Peyer's patch (tissue), 4 donors: ENCODE data around the gene TIFAB. TPM values are rescaled to one million over a fixed set of nuclear protein-coding genes. Genes with fewer than 3 reads are reported as not detected.

Experiments
- DNase-seq, 3 donors: peaks; one replicate each; pipeline ENCODE4 v3.0.0-alpha.2; 2017 to 2019
- H3K27ac ChIP-seq, 4 donors: fragments of 200-600 bp; sonication (generic); one replicate each; pipeline ENCODE4 v1.5.1; 2016 to 2019
- H3K27me3 ChIP-seq, 2 donors: fragments of 200-600 bp; sonication (generic); one replicate each; pipeline ENCODE4 v1.5.1; 2019
- H3K36me3 ChIP-seq, 3 donors: fragments of 200-600 bp; sonication (generic); one replicate each; pipeline ENCODE4 v1.5.1; 2016 to 2019
- H3K4me1 ChIP-seq, 4 donors: fragments of 200-600 bp; sonication (generic); one replicate each; pipeline ENCODE4 v1.5.1; 2016 to 2019
- H3K4me3 ChIP-seq, 4 donors: fragments of 200-600 bp; sonication (generic); 1 replicate in 3 of 4; 2 replicates in 1 of 4; pipeline ENCODE4 v1.5.1; 2016 to 2019; ENCODE audit warnings: mild to moderate bottlenecking in 1 of 4
- H3K9me3 ChIP-seq, 4 donors: fragments of 200-600 bp; sonication (generic); one replicate each; pipeline ENCODE4 v1.5.1; 2016 to 2019; ENCODE audit warnings: mild to moderate bottlenecking in 1 of 4
- POLR2A ChIP-seq, 2 donors: fragments of 450-650 bp; IDR thresholded peaks; one replicate each; pipeline ENCODE4 v1.5.1; 2017; ENCODE audit warnings: antibody characterized with exemption in 2 of 2, mild to moderate bottlenecking in 2 of 2, moderate library complexity in 2 of 2
- total RNA-seq, 4 donors: library from RNA; depleted of rRNA; stranded (reverse); fragments of >200 nt; gene quantifications; one replicate each; pipeline ENCODE4 v1.1.0, GENCODE V29; 2016
- TF ChIP-seq, protein P1 (sequence below), 6 experiments: fragments of 450-650 bp in 4 of 6; fragments of 200-600 bp in 2 of 6; sonication (generic) in 1 of 6; IDR thresholded peaks; one replicate each; pipeline ENCODE4 v1.5.1; 2017 to 2019; ENCODE audit warnings: antibody characterized with exemption in 6 of 6, mild to moderate bottlenecking in 3 of 6, moderate library complexity in 1 of 6

The TIFAB gene
- total RNA-seq, 4 donors from 2014 or later = 0.83 TPM; not detected in 3

- no peak for TF ChIP-seq POLR2A (IDR thresholded peaks at IDR 0.05)
- TF ChIP-seq, protein P1, sequence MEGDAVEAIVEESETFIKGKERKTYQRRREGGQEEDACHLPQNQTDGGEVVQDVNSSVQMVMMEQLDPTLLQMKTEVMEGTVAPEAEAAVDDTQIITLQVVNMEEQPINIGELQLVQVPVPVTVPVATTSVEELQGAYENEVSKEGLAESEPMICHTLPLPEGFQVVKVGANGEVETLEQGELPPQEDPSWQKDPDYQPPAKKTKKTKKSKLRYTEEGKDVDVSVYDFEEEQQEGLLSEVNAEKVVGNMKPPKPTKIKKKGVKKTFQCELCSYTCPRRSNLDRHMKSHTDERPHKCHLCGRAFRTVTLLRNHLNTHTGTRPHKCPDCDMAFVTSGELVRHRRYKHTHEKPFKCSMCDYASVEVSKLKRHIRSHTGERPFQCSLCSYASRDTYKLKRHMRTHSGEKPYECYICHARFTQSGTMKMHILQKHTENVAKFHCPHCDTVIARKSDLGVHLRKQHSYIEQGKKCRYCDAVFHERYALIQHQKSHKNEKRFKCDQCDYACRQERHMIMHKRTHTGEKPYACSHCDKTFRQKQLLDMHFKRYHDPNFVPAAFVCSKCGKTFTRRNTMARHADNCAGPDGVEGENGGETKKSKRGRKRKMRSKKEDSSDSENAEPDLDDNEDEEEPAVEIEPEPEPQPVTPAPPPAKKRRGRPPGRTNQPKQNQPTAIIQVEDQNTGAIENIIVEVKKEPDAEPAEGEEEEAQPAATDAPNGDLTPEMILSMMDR (IDR thresholded peaks at IDR 0.05) = no peak
- H3K27me3 ChIP-seq = no peaks in the 10 kb centered on the region
- H3K27ac ChIP-seq = no peak overlapping the region
- H3K36me3 ChIP-seq = no peaks in the 10 kb centered on the region
- no peak overlapping the region for H3K4me3 ChIP-seq
- peaks cover 0 to 20% (median 0%) of the 10 kb centered on the region in 4 donors for H3K4me1 ChIP-seq
- no peaks in the 10 kb centered on the region for H3K9me3 ChIP-seq
- DNase-seq = peak in 1 of 3 donors; percentile 22
These were observed 11.2 kb downstream of the TIFAB start for GRCh38 chr5:135440916-135441315.

GRCh38 chr5:135439231-135440205 lies 12.6 kb downstream of the TIFAB start:
- H3K27me3 ChIP-seq = no peaks in the 10 kb centered on the region
- H3K36me3 ChIP-seq = no peaks in the 10 kb centered on the region
- H3K9me3 ChIP-seq = no peaks in the 10 kb centered on the region
- peaks cover 0 to 20% (median 0%) of the 10 kb centered on the region in 4 donors for H3K4me1 ChIP-seq
- no peak for TF ChIP-seq POLR2A (IDR thresholded peaks at IDR 0.05)
- TF ChIP-seq, protein P1 (IDR thresholded peaks at IDR 0.05) = no peak
- peak in 1 of 3 donors; percentile 31 for DNase-seq
- no peak overlapping the region for H3K4me3 ChIP-seq
- no peak overlapping the region for H3K27ac ChIP-seq

DNA sequence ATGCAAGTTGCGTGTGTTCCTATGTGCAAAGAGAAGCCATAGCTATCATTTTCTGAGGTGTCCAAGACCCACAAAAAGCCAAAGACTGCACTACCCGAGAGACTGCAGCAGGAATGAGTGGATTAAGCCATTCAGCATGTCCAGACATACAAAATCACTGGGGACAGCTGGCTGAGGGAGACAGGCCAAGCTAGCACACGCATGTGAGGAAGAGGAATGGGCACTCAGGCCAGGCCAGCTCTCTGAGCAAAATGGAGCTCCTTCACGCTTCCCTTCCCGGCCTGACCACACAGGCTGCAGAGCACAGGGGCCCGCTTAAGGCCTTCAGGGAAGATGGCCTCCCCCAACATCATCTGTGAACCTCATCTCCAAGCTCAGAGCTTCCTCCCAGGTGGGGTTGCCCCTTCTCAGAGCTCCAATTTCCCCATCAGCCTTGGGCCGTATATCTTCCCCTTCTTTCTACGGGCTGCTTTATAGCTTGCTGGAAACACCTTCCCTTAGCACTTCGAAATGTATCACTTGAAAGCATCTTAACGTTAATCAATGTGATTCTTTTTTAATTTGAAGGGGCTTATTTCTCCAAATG lies 13.4 kb downstream of the TIFAB start:
- Histone ChIP-seq H3K27ac (no peak overlapping the region), H3K9me3 (no peaks in the 10 kb centered on the region), H3K27me3 (no peaks in the 10 kb centered on the region), H3K4me3 (no peak overlapping the region), H3K36me3 (no peaks in the 10 kb centered on the region), H3K4me1 (peaks cover 0 to 20% (median 0%) of the 10 kb centered on the region in 4 donors)
- TF ChIP-seq, protein P1 (IDR thresholded peaks at IDR 0.05) = no peak
- TF ChIP-seq POLR2A (IDR thresholded peaks at IDR 0.05) = no peak
- DNase-seq = peak in 1 of 3 donors; percentile 37

GRCh38 chr5:135437796-135438560 lies 14.2 kb downstream of the TIFAB start:
- DNase-seq = peak in 2 of 3 donors; percentile 81 to 88
- Histone ChIP-seq H3K4me1 (peaks cover 0 to 20% (median 0%) of the 10 kb centered on the region in 4 donors), H3K27me3 (no peaks in the 10 kb centered on the region), H3K4me3 (no peak overlapping the region), H3K9me3 (no peaks in the 10 kb centered on the region), H3K36me3 (no peaks in the 10 kb centered on the region), H3K27ac (peak overlapping the region in 2 of 4 donors; percentile 18 to 24)
- TF ChIP-seq, protein P1 (IDR thresholded peaks at IDR 0.05) = peak in 2 of 6 experiments; percentile 18 to 21
- TF ChIP-seq POLR2A (IDR thresholded peaks at IDR 0.05) = no peak

DNA sequence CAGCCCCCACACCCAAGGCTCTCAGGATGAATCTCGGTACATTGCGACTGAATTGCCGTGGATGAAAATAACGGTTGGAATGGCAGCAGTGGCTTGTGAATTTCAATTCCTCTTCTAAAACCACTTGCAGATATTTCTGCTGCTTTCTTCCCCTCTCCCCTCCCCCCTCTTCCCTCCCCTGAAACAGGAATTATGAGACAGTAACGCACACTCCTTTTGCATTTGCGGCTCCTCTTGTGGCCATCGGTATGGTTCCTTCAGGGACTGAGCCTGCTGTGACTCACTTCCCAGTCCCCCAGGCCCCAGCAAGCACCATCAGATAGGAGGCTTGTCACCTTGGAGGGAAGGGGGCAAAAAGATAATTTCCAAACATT lies 14.7 kb downstream of the TIFAB start:
- peak in 1 of 3 donors; percentile 44 for DNase-seq
- Histone ChIP-seq H3K9me3 (no peaks in the 10 kb centered on the region), H3K36me3 (no peaks in the 10 kb centered on the region), H3K27me3 (no peaks in the 10 kb centered on the region), H3K4me1 (peaks cover 0 to 20% (median 0%) of the 10 kb centered on the region in 4 donors), H3K4me3 (no peak overlapping the region), H3K27ac (peak overlapping the region in 1 of 4 donors; percentile 24)
- TF ChIP-seq, protein P1 (IDR thresholded peaks at IDR 0.05) = no peak
- no peak for TF ChIP-seq POLR2A (IDR thresholded peaks at IDR 0.05)
